GM12891 (cell line): ENCODE data around the gene RAI1.

Experiments
- POLR2A ChIP-seq: IDR thresholded peaks from 2 replicates; pipeline ENCODE4 v1.6.1; 2011; ENCODE audit warnings: low read depth, low read length, control low read depth
- POLR2AphosphoS5 ChIP-seq: IDR thresholded peaks from 2 replicates; pipeline ENCODE4 v1.6.1; 2011; ENCODE audit warnings: low read depth, low read length, control low read depth
- SPI1 ChIP-seq: IDR thresholded peaks from 2 replicates; pipeline ENCODE4 v1.6.1; 2011; ENCODE audit warnings: low read depth, low read length, control low read depth
- TAF1 ChIP-seq: IDR thresholded peaks from 2 replicates; pipeline ENCODE4 v1.6.1; 2011; ENCODE audit warnings: low read depth, low read length, control low read depth

DNA sequence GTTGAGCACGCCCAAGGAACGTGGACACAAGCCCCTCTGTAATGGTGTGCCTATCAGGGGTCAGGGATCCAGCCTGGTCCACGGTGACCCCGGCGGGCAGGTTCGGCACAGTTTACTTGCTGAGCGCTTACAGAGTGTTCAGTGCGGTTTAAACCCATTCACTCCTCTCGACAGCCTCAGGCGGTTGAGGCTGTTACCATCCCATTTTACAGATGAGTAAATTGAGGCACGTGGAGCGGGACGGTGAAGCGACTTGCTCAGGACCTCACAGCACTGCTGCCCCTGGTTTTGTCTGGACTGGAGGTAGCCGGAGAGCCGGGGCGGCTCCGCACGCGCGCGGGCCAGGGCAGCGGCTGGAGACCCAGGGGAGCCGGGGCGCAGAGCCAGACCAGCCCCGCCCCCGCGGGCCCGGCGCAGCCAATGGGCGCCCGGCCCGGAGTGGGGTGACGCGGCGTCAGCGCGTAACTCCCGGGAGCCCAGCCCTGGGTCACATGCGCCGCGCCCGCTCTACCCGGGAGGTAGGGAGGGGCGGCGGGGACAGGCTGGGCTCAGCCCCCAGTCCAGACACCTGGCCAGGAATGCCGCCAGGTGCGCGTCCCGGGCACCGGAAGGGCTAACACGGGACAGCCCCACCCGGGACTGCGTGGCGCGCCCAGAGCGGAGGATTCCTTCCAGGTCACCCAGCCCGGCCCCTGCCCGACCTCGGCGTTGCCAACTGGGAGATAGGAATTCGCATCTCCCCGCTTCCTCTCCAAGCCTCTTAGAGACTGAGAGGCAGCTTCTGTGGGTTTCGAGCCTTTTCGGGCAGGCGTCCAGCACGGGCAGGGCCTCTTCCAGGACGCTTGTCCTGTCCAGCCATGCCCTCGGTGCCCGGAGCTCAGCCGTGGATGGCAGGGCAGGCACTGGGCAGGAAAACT is 158.8 kb downstream of the RAI1 start:
- TF ChIP-seq POLR2A (peak; percentile 34; the same call in 1 of the 2 replicates), POLR2AphosphoS5 (peak; percentile 38; the same call in 1 of the 2 replicates), SPI1 (no peak), TAF1 (no peak)
